WTC11 (cell line): ENCODE results near the gene C16orf90. TPM values are rescaled to one million over a fixed set of nuclear protein-coding genes. Genes with fewer than 3 reads are reported as not detected.

Source experiments
- ATAC-seq: fragments of 200-7000 bp; cut with Tn5 transposase; 2 replicates; pipeline ENCODE4 v1.10.0; 2021; ENCODE audit warnings: mild to moderate bottlenecking, moderate library complexity
- CTCF ChIA-PET: fragments of 300-600 bp; sonication (Branson Sonifier 250); formaldehyde crosslinking; loops from one replicate; lab custom pipeline; 2021; ENCODE audit warnings: antibody characterized with exemption; lab: Charles Lee
- POLR2A ChIA-PET: fragments of 350-600 bp; sonication (Branson Sonifier 250); formaldehyde crosslinking; loops from one replicate; lab custom pipeline; 2021; ENCODE audit warnings: antibody characterized with exemption; lab: Charles Lee
- DNase-seq: peaks from one replicate; pipeline ENCODE4 v3.0.0; 2021; ENCODE audit warnings: low spot score
- H3K27ac Mint-ChIP-seq: 2 replicates; pipeline ENCODE4 v1.8.0; 2021; ENCODE audit warnings: mixed read lengths
- H3K27me3 Mint-ChIP-seq: 2 replicates; pipeline ENCODE4 v1.8.0; 2021; ENCODE audit warnings: low read depth, mild to moderate bottlenecking, moderate library complexity, mixed read lengths
- H3K36me3 Mint-ChIP-seq: 2 replicates; pipeline ENCODE4 v1.8.0; 2021; ENCODE audit warnings: mixed read lengths
- H3K4me1 Mint-ChIP-seq: 2 replicates; pipeline ENCODE4 v1.8.0; 2022; ENCODE audit warnings: mixed read lengths
- H3K4me3 Mint-ChIP-seq: 2 replicates; pipeline ENCODE4 v1.8.0; 2021; ENCODE audit warnings: mild to moderate bottlenecking, moderate library complexity, mixed read lengths
- H3K9me3 Mint-ChIP-seq: 2 replicates; pipeline ENCODE4 v1.8.0; 2021; ENCODE audit warnings: mixed read lengths
- ATF2 ChIP-seq: sonication (generic); formaldehyde crosslinking; IDR thresholded peaks from 2 replicates; pipeline ENCODE4 v1.8.1; 2022; ENCODE audit warnings: low read depth, missing genetic modification reagents, borderline replicate concordance
- CREB1 ChIP-seq: sonication (generic); formaldehyde crosslinking; IDR thresholded peaks from 2 replicates; pipeline ENCODE4 v1.8.0; 2023; ENCODE audit warnings: mild to moderate bottlenecking, missing genetic modification reagents
- E2F1 ChIP-seq: sonication (generic); formaldehyde crosslinking; IDR thresholded peaks from 2 replicates; pipeline ENCODE4 v1.8.0; 2022; ENCODE audit warnings: mild to moderate bottlenecking, missing genetic modification reagents
- ELF4 ChIP-seq: sonication (generic); formaldehyde crosslinking; IDR thresholded peaks from 2 replicates; pipeline ENCODE4 v1.8.1; 2022; ENCODE audit warnings: low read depth, mild to moderate bottlenecking, moderate library complexity, missing genetic modification reagents
- ETV6 ChIP-seq: sonication (generic); formaldehyde crosslinking; IDR thresholded peaks from 2 replicates; pipeline ENCODE4 v1.8.1; 2022; ENCODE audit warnings: mild to moderate bottlenecking, missing genetic modification reagents
- FOXJ3 ChIP-seq: sonication (generic); formaldehyde crosslinking; IDR thresholded peaks from 2 replicates; pipeline ENCODE4 v1.9.0; 2021; ENCODE audit warnings: missing genetic modification reagents, mild to moderate bottlenecking, borderline replicate concordance
- FOXP1 ChIP-seq: sonication (generic); formaldehyde crosslinking; IDR thresholded peaks from 2 replicates; pipeline ENCODE4 v1.8.0; 2022; ENCODE audit warnings: missing genetic modification reagents, mild to moderate bottlenecking, moderate library complexity, borderline replicate concordance
- GTF2I ChIP-seq: fragments of 250-450 bp; sonication (Bioruptor Pico); conservative IDR thresholded peaks from 2 replicates; pipeline ENCODE4 v1.4.0; 2021; ENCODE audit warnings: mild to moderate bottlenecking
- HMGA2 ChIP-seq: fragments of 250-450 bp; sonication (Bioruptor Pico); IDR thresholded peaks from 2 replicates; pipeline ENCODE4 v1.4.0; 2021; ENCODE audit warnings: mild to moderate bottlenecking, moderate library complexity
- PREB ChIP-seq: sonication (generic); formaldehyde crosslinking; IDR thresholded peaks from 2 replicates; pipeline ENCODE4 v1.8.1; 2022; ENCODE audit warnings: mild to moderate bottlenecking, missing genetic modification reagents, moderate library complexity, borderline replicate concordance
- ZBTB21 ChIP-seq: sonication (generic); formaldehyde crosslinking; IDR thresholded peaks from 2 replicates; pipeline ENCODE4 v1.8.1; 2023; ENCODE audit warnings: mild to moderate bottlenecking, missing genetic modification reagents, borderline replicate concordance
- ZNF263 ChIP-seq: sonication (generic); formaldehyde crosslinking; IDR thresholded peaks from 2 replicates; pipeline ENCODE4 v1.8.1; 2022; ENCODE audit warnings: low read depth, mild to moderate bottlenecking, moderate library complexity, missing genetic modification reagents
- total RNA-seq: library from RNA; stranded (reverse); gene quantifications from 3 replicates; pipeline ENCODE4 v1.2.3, GENCODE V29; 2021
- TF ChIP-seq, protein P1 (sequence below): fragments of 250-450 bp; sonication (Bioruptor Pico); IDR thresholded peaks from 2 replicates; pipeline ENCODE4 v2.1.2; 2022; ENCODE audit warnings: mild to moderate bottlenecking, moderate library complexity
- TF ChIP-seq, protein P2 (sequence below): sonication (generic); formaldehyde crosslinking; IDR thresholded peaks from 2 replicates; pipeline ENCODE4 v1.8.1; 2023; ENCODE audit warnings: mild to moderate bottlenecking, missing genetic modification reagents
- TF ChIP-seq, protein P3 (sequence below): sonication (generic); formaldehyde crosslinking; IDR thresholded peaks from 2 replicates; pipeline ENCODE4 v1.8.1; 2023; ENCODE audit warnings: mild to moderate bottlenecking, missing genetic modification reagents, borderline replicate concordance
- TF ChIP-seq, protein P4 (sequence below): fragments of 250-450 bp; sonication (Bioruptor Pico); conservative IDR thresholded peaks from 2 replicates; pipeline ENCODE4 v1.9.0; 2021; ENCODE audit warnings: mild to moderate bottlenecking
- TF ChIP-seq, protein P5 (sequence below): sonication (generic); formaldehyde crosslinking; IDR thresholded peaks from 2 replicates; pipeline ENCODE4 v1.8.1; 2022; ENCODE audit warnings: mild to moderate bottlenecking, moderate library complexity, missing genetic modification reagents
- TF ChIP-seq, protein P6 (sequence below): sonication (generic); formaldehyde crosslinking; IDR thresholded peaks from 2 replicates; pipeline ENCODE4 v1.8.0; 2022; ENCODE audit warnings: mild to moderate bottlenecking, missing genetic modification reagents

Gene C16orf90
- total RNA-seq, 1 experiment from 2014 or later, result not detected

DNA sequence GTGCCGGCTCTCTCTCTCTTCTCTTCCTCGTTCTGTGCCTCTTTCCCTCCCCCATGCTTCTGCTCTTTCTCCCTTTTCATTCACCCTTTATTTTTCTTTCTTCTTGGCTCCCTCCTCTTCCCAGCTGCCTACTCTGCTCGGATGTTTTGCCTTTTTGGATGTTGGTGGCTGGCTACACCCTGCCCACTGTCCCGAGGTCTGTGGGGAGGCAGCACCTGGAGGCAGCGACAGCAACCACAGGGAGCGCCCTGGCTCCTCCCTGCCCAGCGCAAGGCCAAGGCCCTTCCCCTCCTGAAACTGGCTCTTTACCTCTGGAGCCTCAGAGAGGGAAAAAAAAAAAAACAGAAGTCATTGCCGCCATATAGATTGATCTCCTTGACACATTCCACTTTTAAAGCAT, 25.6 kb upstream of the C16orf90 start (continued):
- TF ChIP-seq, protein P1, sequence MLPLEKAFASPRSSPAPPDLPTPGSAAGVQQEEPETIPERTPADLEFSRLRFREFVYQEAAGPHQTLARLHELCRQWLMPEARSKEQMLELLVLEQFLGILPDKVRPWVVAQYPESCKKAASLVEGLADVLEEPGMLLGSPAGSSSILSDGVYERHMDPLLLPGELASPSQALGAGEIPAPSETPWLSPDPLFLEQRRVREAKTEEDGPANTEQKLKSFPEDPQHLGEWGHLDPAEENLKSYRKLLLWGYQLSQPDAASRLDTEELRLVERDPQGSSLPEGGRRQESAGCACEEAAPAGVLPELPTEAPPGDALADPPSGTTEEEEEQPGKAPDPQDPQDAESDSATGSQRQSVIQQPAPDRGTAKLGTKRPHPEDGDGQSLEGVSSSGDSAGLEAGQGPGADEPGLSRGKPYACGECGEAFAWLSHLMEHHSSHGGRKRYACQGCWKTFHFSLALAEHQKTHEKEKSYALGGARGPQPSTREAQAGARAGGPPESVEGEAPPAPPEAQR (CRISPR knock-in tag), result no peak
- TF ChIP-seq, protein P2, sequence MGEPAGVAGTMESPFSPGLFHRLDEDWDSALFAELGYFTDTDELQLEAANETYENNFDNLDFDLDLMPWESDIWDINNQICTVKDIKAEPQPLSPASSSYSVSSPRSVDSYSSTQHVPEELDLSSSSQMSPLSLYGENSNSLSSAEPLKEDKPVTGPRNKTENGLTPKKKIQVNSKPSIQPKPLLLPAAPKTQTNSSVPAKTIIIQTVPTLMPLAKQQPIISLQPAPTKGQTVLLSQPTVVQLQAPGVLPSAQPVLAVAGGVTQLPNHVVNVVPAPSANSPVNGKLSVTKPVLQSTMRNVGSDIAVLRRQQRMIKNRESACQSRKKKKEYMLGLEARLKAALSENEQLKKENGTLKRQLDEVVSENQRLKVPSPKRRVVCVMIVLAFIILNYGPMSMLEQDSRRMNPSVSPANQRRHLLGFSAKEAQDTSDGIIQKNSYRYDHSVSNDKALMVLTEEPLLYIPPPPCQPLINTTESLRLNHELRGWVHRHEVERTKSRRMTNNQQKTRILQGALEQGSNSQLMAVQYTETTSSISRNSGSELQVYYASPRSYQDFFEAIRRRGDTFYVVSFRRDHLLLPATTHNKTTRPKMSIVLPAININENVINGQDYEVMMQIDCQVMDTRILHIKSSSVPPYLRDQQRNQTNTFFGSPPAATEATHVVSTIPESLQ (CRISPR knock-in tag), result no peak
- TF ChIP-seq, protein P3, sequence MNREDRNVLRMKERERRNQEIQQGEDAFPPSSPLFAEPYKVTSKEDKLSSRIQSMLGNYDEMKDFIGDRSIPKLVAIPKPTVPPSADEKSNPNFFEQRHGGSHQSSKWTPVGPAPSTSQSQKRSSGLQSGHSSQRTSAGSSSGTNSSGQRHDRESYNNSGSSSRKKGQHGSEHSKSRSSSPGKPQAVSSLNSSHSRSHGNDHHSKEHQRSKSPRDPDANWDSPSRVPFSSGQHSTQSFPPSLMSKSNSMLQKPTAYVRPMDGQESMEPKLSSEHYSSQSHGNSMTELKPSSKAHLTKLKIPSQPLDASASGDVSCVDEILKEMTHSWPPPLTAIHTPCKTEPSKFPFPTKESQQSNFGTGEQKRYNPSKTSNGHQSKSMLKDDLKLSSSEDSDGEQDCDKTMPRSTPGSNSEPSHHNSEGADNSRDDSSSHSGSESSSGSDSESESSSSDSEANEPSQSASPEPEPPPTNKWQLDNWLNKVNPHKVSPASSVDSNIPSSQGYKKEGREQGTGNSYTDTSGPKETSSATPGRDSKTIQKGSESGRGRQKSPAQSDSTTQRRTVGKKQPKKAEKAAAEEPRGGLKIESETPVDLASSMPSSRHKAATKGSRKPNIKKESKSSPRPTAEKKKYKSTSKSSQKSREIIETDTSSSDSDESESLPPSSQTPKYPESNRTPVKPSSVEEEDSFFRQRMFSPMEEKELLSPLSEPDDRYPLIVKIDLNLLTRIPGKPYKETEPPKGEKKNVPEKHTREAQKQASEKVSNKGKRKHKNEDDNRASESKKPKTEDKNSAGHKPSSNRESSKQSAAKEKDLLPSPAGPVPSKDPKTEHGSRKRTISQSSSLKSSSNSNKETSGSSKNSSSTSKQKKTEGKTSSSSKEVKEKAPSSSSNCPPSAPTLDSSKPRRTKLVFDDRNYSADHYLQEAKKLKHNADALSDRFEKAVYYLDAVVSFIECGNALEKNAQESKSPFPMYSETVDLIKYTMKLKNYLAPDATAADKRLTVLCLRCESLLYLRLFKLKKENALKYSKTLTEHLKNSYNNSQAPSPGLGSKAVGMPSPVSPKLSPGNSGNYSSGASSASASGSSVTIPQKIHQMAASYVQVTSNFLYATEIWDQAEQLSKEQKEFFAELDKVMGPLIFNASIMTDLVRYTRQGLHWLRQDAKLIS (CRISPR knock-in tag), result no peak
- TF ChIP-seq ETV6, result no peak
- no peak for TF ChIP-seq ZBTB21 (CRISPR knock-in tag)
- TF ChIP-seq, protein P4, sequence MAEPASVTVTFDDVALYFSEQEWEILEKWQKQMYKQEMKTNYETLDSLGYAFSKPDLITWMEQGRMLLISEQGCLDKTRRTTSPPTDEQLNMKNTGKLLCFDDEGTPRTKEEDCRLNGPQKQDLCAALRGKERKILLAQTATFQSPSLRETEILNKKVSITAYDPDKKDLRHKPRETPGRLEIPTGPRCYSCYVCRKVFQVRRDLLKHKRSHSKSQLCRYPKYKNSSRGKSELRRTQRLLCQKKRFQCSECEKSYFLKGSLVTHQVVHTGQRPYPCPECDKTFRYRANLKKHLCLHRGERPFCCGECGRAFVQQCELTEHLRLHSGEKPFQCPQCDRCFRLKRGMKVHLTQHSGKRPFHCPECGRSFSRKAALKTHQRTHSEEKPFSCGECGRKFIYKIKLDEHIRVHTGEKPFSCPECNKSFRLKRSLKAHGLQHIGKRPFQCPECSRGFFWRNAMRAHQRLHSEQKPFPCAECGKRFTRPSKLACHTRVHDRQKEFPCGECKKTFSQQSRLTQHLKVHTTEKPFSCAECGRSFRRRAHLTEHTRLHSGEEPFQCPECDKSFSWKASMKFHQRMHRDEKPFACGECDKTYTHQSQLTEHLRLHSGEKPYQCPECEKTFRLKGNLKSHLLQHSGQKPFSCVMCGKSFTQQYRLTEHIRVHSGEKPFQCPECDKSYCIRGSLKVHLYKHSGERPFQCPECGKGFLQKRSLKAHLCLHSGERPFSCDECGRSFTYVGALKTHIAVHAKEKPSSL, result no peak

DNA sequence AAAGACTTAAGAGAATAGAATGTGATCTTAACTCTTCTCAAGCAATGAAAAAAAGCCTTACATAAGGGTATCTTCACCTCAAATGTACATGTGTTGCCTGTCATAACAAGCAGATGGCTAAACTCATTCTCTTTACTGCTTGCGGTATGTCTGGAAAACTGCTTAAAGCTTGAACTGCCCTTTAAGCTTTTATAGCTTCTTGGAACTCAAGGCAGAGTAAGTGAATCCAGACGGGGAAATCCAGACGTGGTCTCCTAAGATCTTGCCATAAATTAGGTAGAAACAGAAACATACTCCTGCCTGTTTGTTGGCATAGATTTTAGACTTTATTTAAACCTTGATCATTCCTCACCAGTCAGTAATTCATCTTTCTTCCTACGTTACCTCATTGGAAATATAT, 25.1 kb upstream of the C16orf90 start:
- no peak overlapping the region for H3K4me3 Mint-ChIP-seq
- DNase-seq, result no peak
- H3K9me3 Mint-ChIP-seq, result no peaks in the 10 kb centered on the region
- peaks cover 2% of the 10 kb centered on the region; the same call in 1 of the 2 replicates for H3K4me1 Mint-ChIP-seq
- no peaks in the 10 kb centered on the region for H3K27me3 Mint-ChIP-seq
- H3K27ac Mint-ChIP-seq, result no peak overlapping the region
- POLR2A ChIA-PET, result no interaction called here
- no peak for ATAC-seq
- no peak for TF ChIP-seq FOXP1
- TF ChIP-seq, protein P5, sequence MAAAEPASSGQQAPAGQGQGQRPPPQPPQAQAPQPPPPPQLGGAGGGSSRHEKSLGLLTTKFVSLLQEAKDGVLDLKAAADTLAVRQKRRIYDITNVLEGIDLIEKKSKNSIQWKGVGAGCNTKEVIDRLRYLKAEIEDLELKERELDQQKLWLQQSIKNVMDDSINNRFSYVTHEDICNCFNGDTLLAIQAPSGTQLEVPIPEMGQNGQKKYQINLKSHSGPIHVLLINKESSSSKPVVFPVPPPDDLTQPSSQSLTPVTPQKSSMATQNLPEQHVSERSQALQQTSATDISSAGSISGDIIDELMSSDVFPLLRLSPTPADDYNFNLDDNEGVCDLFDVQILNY (CRISPR knock-in tag), result no peak
- TF ChIP-seq PREB, result no peak
- TF ChIP-seq, protein P4, result no peak
- TF ChIP-seq ETV6, result no peak
- TF ChIP-seq ZNF263 (CRISPR knock-in tag), result no peak
- TF ChIP-seq, protein P6, sequence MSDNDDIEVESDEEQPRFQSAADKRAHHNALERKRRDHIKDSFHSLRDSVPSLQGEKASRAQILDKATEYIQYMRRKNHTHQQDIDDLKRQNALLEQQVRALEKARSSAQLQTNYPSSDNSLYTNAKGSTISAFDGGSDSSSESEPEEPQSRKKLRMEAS (CRISPR knock-in tag), result no peak
- no peak for TF ChIP-seq E2F1 (CRISPR knock-in tag)
- no peak for TF ChIP-seq CREB1
- no peak for TF ChIP-seq GTF2I (CRISPR knock-in tag)
- no peak for TF ChIP-seq ZBTB21 (CRISPR knock-in tag)
- no peak for TF ChIP-seq ELF4
- TF ChIP-seq HMGA2, result no peak
- no peak for TF ChIP-seq FOXJ3 (CRISPR knock-in tag)
- TF ChIP-seq ATF2 (CRISPR knock-in tag), result no peak
- TF ChIP-seq, all 79 proteins: peak for 0
- CTCF ChIA-PET, result no interaction called here
- H3K36me3 Mint-ChIP-seq, result peaks cover 24% of the 10 kb centered on the region
